HepG2 (cell line): Measurements from ENCODE around the gene TIGAR. TPM values are rescaled to one million over a fixed set of nuclear protein-coding genes. Genes with fewer than 3 reads are reported as not detected.

Experiments
- ATAC-seq: fragments of 200-7000 bp; cut with Tn5 transposase; 3 replicates; pipeline ENCODE4 v1.9.1; 2020; ENCODE audit warnings: mild to moderate bottlenecking, moderate library complexity
- BruUV-seq: library from RNA; stranded (reverse); fragments of 400-500 nt; replicated peaks from 2 replicates; lab custom pipeline; 2021; lab: Mats Ljungman, UMichigan
- CTCF ChIA-PET: fragments of 300-600 bp; formaldehyde crosslinking; extraction: SDS; loops from one replicate; lab custom pipeline; 2021; ENCODE audit warnings: low total read pairs, inconsistent platforms, low intra/inter-chr PET ratio; lab: Yijun Ruan, JAX
- POLR2A ChIA-PET: fragments of 350-600 bp; sonication (Branson Sonifier 250); formaldehyde crosslinking; loops from one replicate; lab custom pipeline; 2020; ENCODE audit warnings: antibody characterized with exemption, inconsistent platforms; lab: Yijun Ruan, JAX
- DNase-seq: peaks from one replicate; pipeline ENCODE4 v3.0.0-alpha.2; 2015; ENCODE audit warnings: low spot score
- FAIRE-seq: peaks from 3 replicates; lab custom pipeline; 2011; peaks lifted over from hg19 to GRCh38; lab: Jason Lieb, UNC
- H2AFZ ChIP-seq: one replicate; pipeline ENCODE4 v1.6.1; 2011; ENCODE audit warnings: low read length, inconsistent platforms
- H3K27ac ChIP-seq: fragments of 300-600 bp; 3 replicates; pipeline ENCODE4 v1.8.0; 2011; ENCODE audit warnings: mixed run types, mild to moderate bottlenecking, mixed read lengths, low read length, inconsistent platforms; ENCODE audit not compliant: insufficient read depth; ENCODE audit errors: extremely low read length
- H3K27me3 ChIP-seq, 2 experiments: fragments of 200-600 bp in 1 of 2; 2 replicates in 1 of 2; 3 replicates in 1 of 2; pipeline versions ENCODE4 v1.6.0 to v1.8.0; 2011; ENCODE audit warnings: low read length in 2 of 2, mild to moderate bottlenecking in 2 of 2, moderate library complexity in 2 of 2, inconsistent platforms in 1 of 2; ENCODE audit not compliant: insufficient read depth in 2 of 2, control insufficient read depth in 1 of 2
- H3K36me3 ChIP-seq, 2 experiments: fragments of 200-600 bp in 1 of 2; replicated peaks in 1 of 2; 2 replicates in 1 of 2; 3 replicates in 1 of 2; pipeline versions ENCODE4 v1.5.1 to v1.8.0; 2011; ENCODE audit warnings: low read length in 2 of 2, inconsistent platforms in 1 of 2; ENCODE audit not compliant: insufficient read depth in 2 of 2, control insufficient read depth in 1 of 2
- H3K4me1 ChIP-seq: 2 replicates; pipeline ENCODE4 v1.5.1; 2012; ENCODE audit warnings: low read length, inconsistent platforms; ENCODE audit not compliant: insufficient read depth
- H3K4me2 ChIP-seq: 2 replicates; pipeline ENCODE4 v1.6.0; 2011; ENCODE audit warnings: low read depth, low read length, inconsistent platforms
- H3K4me3 ChIP-seq, 3 experiments: fragments of 200-600 bp in 1 of 3; sonication (generic), shearing (Covaris generic) in 1 of 3; replicated peaks in 1 of 3; 2 replicates each; pipeline ENCODE4 v1.5.1; 2011 to 2016; ENCODE audit warnings: low read length in 3 of 3, inconsistent platforms in 2 of 3, low read depth in 2 of 3, mild to moderate bottlenecking in 2 of 3, control low read depth in 1 of 3, mixed read lengths in 1 of 3; ENCODE audit not compliant: insufficient read depth in 1 of 3
- H3K79me2 ChIP-seq: one replicate; pipeline ENCODE4 v1.6.1; 2011; ENCODE audit warnings: low read length, inconsistent platforms; ENCODE audit not compliant: insufficient read depth
- H3K9ac ChIP-seq: 2 replicates; pipeline ENCODE4 v1.6.0; 2011; ENCODE audit warnings: mild to moderate bottlenecking, low read depth, low read length, inconsistent platforms; ENCODE audit not compliant: insufficient read depth
- H3K9me3 ChIP-seq: 2 replicates; pipeline ENCODE4 v1.5.1; 2012; ENCODE audit warnings: mild to moderate bottlenecking, low read length
- H4K20me1 ChIP-seq: 2 replicates; pipeline ENCODE4 v1.6.0; 2011; ENCODE audit warnings: inconsistent platforms, mild to moderate bottlenecking, low read length, moderate library complexity; ENCODE audit not compliant: insufficient read depth
- CEBPB ChIP-seq: IDR thresholded peaks from 2 replicates; pipeline ENCODE4 v1.6.1; 2011; ENCODE audit warnings: low read depth, low read length, improper control_type of control experiment, borderline replicate concordance
- CHD2 ChIP-seq: IDR thresholded peaks from 2 replicates; pipeline ENCODE4 v1.6.1; 2011; ENCODE audit warnings: low read depth, low read length, improper control_type of control experiment
- MAFK ChIP-seq, 2 experiments: IDR thresholded peaks in 1 of 2; conservative IDR thresholded peaks in 1 of 2; 2 replicates each; pipeline ENCODE4 v1.6.1; 2011; ENCODE audit warnings: improper control_type of control experiment in 2 of 2, low read length in 2 of 2
- MAZ ChIP-seq, 2 experiments: sonication (generic) in 1 of 2; formaldehyde crosslinking in 1 of 2; IDR thresholded peaks; 2 replicates each; pipeline versions ENCODE4 v1.5.0 to v1.6.1; 2012 to 2020; ENCODE audit warnings: low read depth in 2 of 2, mild to moderate bottlenecking in 2 of 2, borderline replicate concordance in 1 of 2, improper control_type of control experiment in 1 of 2, low read length in 1 of 2, missing genetic modification reagents in 1 of 2, moderate library complexity in 1 of 2
- MYC ChIP-seq: sonication (generic); formaldehyde crosslinking; IDR thresholded peaks from 2 replicates; pipeline ENCODE4 v1.9.0; 2021; ENCODE audit warnings: missing genetic modification reagents, borderline replicate concordance
- NR1H2 ChIP-seq: sonication (generic); formaldehyde crosslinking; IDR thresholded peaks from 2 replicates; pipeline ENCODE4 v1.8.1; 2022; ENCODE audit warnings: low read depth, missing genetic modification reagents, borderline replicate concordance
- PRPF4 ChIP-seq: fragments of 200-400 bp; formaldehyde crosslinking; IDR thresholded peaks from 2 replicates; pipeline ENCODE4 v1.6.1; 2016; ENCODE audit warnings: low read length, low read depth; ENCODE audit not compliant: poor library complexity, severe bottlenecking
- ZEB1 ChIP-seq: IDR thresholded peaks from 2 replicates; pipeline ENCODE4 v1.6.1; 2012; ENCODE audit warnings: mild to moderate bottlenecking, low read depth, inconsistent platforms; ENCODE audit not compliant: insufficient replicate concordance
- ZNF749 ChIP-seq: sonication (generic); formaldehyde crosslinking; IDR thresholded peaks from 2 replicates; pipeline ENCODE4 v1.8.0; 2022; ENCODE audit warnings: mild to moderate bottlenecking, missing genetic modification reagents, moderate library complexity, borderline replicate concordance
- WGBS: methylation state at CpG from one replicate; pipeline ENCODE4 v1.1.6; 2017; ENCODE audit warnings: low lambda C conversion rate; 5-methylcytosine and 5-hydroxymethylcytosine counted together
- in situ Hi-C: cut with HindIII; loops from 2 replicates; pipeline ENCODE4 v1.10.0; 2017; ENCODE audit warnings: low pct_unique_long_range_greater_than_20kb; ENCODE audit not compliant: extremely low pct_ligation_motif_present
- intact Hi-C: fragments of 100-400 bp; cut with micrococcal nuclease; formaldehyde crosslinking; loops from one replicate; pipeline ENCODE4 v1.10.0; 2022; ENCODE audit not compliant: unreplicated experiment
- polyA plus RNA-seq, 8 experiments: library from polyadenylated mRNA; depleted of rRNA in 3 of 8; stranded (reverse) in 7 of 8; unstranded in 1 of 8; fragments of >200 nt; fragmentation: Illumina TruSeq in 4 of 8; extraction: Trizol in 4 of 8; gene quantifications; 2 replicates each; pipeline versions ENCODE4 v1.2.1 to v1.2.3, GENCODE V29; 2011 to 2016; ENCODE audit warnings: low read depth in 4 of 8, missing spikeins in 1 of 8, mixed read lengths in 1 of 8; ENCODE audit not compliant: insufficient read depth in 1 of 8
- total RNA-seq, 5 experiments: library from RNA; depleted of rRNA; stranded (reverse); fragments of >200 nt; fragmentation: Illumina TruSeq; extraction: Trizol; gene quantifications; 2 replicates each; pipeline ENCODE4 v1.2.3, GENCODE V29; 2016; ENCODE audit warnings: low read depth in 1 of 5

Gene TIGAR
- total and polyA plus RNA-seq, 2 of the 13 experiments (the other 11 are each of a cell fraction or from before 2014, with no cell fraction given): 2.6 to 21.8 TPM

GRCh38 chr12:4289998-4290790, 30.8 kb upstream of the TIGAR start:
- Histone ChIP-seq H3K4me3 (no peak overlapping the region), H3K79me2 (no peaks in the 10 kb centered on the region), H3K27me3 (peaks cover 0 to 69% of the 10 kb centered on the region in 2 experiments), H3K36me3 (no peaks in the 10 kb centered on the region), H3K9ac (no peak overlapping the region), H3K9me3 (no peaks in the 10 kb centered on the region), H3K4me1 (no peaks in the 10 kb centered on the region), H2AFZ (no peak overlapping the region), H4K20me1 (no peaks in the 10 kb centered on the region), H3K27ac (no peak overlapping the region), H3K4me2 (no peak overlapping the region)
- FAIRE-seq (no peak), ATAC-seq (no peak), DNase-seq (no peak)
- intact Hi-C loops (no loop called here), in situ Hi-C loops (no loop called here)
- 47% methylated on average over 28 of the region's 28 CpGs for WGBS
- BruUV-seq: no TSS peak
- POLR2A ChIA-PET: no interaction called here
- TF ChIP-seq MAZ (IDR thresholded peaks at IDR 0.05; ENCODE audit: borderline replicate concordance, low read depth, low read length): no peak
- TF ChIP-seq MAZ (CRISPR knock-in tag; IDR thresholded peaks at IDR 0.05; ENCODE audit: low read depth): no peak
- TF ChIP-seq ZNF749 (CRISPR knock-in tag): no peak
- TF ChIP-seq MAFK (conservative IDR thresholded peaks at IDR 0.05 in 1 of 2, IDR thresholded peaks at IDR 0.05 in 1 of 2; ENCODE audit: low read length in 2 of 2): 0 out of 4 replicates have a peak, but pooled peaks of 1 of the 2 experiments have one; percentile 2
- no peak for TF ChIP-seq CEBPB
- TF ChIP-seq MYC (CRISPR knock-in tag): no peak
- no peak for TF ChIP-seq NR1H2 (CRISPR knock-in tag)
- no peak for TF ChIP-seq ZEB1
- no peak for TF ChIP-seq PRPF4
- TF ChIP-seq CHD2: no peak
- CTCF ChIA-PET: no interaction called here
